HepG2 (cell line): ENCODE results near the gene SQSTM1. TPM values are rescaled to one million over a fixed set of nuclear protein-coding genes. Genes with fewer than 3 reads are reported as not detected.

Experiments used
- ELF3 ChIP-seq: IDR thresholded peaks from 2 replicates; pipeline ENCODE4 v1.6.1; 2016; ENCODE audit warnings: missing genetic modification reagents, missing compliant biosample characterization
- HHEX ChIP-seq: IDR thresholded peaks from 2 replicates; pipeline ENCODE4 v1.6.1; 2016; ENCODE audit warnings: control low read depth
- HIVEP1 ChIP-seq: sonication (generic); formaldehyde crosslinking; IDR thresholded peaks from 2 replicates; pipeline ENCODE4 v1.4.0; 2020; ENCODE audit warnings: mild to moderate bottlenecking, missing genetic modification reagents
- HOXA3 ChIP-seq: sonication (generic); formaldehyde crosslinking; IDR thresholded peaks from 2 replicates; pipeline ENCODE4 v1.5.0; 2020; ENCODE audit warnings: missing genetic modification reagents
- MBD4 ChIP-seq: IDR thresholded peaks from 2 replicates; pipeline ENCODE4 v1.6.1; 2012; ENCODE audit warnings: low read length, inconsistent platforms, borderline replicate concordance
- MEF2D ChIP-seq: sonication (generic); formaldehyde crosslinking; IDR thresholded peaks from 2 replicates; pipeline ENCODE4 v1.5.1; 2020; ENCODE audit warnings: mild to moderate bottlenecking, missing genetic modification reagents
- POGZ ChIP-seq: sonication (generic); formaldehyde crosslinking; IDR thresholded peaks from 2 replicates; pipeline ENCODE4 v1.4.0; 2020; ENCODE audit warnings: mild to moderate bottlenecking, missing genetic modification reagents
- PRPF4 ChIP-seq: fragments of 200-400 bp; formaldehyde crosslinking; IDR thresholded peaks from 2 replicates; pipeline ENCODE4 v1.6.1; 2016; ENCODE audit warnings: low read length, low read depth; ENCODE audit not compliant: poor library complexity, severe bottlenecking
- SUZ12 ChIP-seq: fragments of 150-350 bp; IDR thresholded peaks from 2 replicates; pipeline ENCODE4 v1.6.1; 2014; ENCODE audit warnings: low read depth, low read length
- ZNF558 ChIP-seq: sonication (generic); formaldehyde crosslinking; IDR thresholded peaks from 2 replicates; pipeline ENCODE4 v1.9.0; 2022; ENCODE audit warnings: mild to moderate bottlenecking, missing genetic modification reagents, borderline replicate concordance
- ZNF891 ChIP-seq: sonication (generic); formaldehyde crosslinking; IDR thresholded peaks from 2 replicates; pipeline ENCODE4 v1.5.0; 2020; ENCODE audit warnings: mild to moderate bottlenecking, missing genetic modification reagents
- ZSCAN25 ChIP-seq: sonication (generic); formaldehyde crosslinking; IDR thresholded peaks from 2 replicates; pipeline ENCODE4 v1.8.0; 2022; ENCODE audit warnings: mild to moderate bottlenecking, missing genetic modification reagents
- polyA plus RNA-seq, 8 experiments: library from polyadenylated mRNA; depleted of rRNA in 3 of 8; stranded (reverse) in 7 of 8; unstranded in 1 of 8; fragments of >200 nt; fragmentation: Illumina TruSeq in 4 of 8; extraction: Trizol in 4 of 8; gene quantifications; 2 replicates each; pipeline versions ENCODE4 v1.2.1 to v1.2.3, GENCODE V29; 2011 to 2016; ENCODE audit warnings: low read depth in 4 of 8, missing spikeins in 1 of 8, mixed read lengths in 1 of 8; ENCODE audit not compliant: insufficient read depth in 1 of 8
- total RNA-seq, 5 experiments: library from RNA; depleted of rRNA; stranded (reverse); fragments of >200 nt; fragmentation: Illumina TruSeq; extraction: Trizol; gene quantifications; 2 replicates each; pipeline ENCODE4 v1.2.3, GENCODE V29; 2016; ENCODE audit warnings: low read depth in 1 of 5
- TF ChIP-seq, protein P1 (sequence below): IDR thresholded peaks from 2 replicates; pipeline ENCODE4 v1.6.1; 2016
- TF ChIP-seq, protein P2 (sequence below): sonication (generic); formaldehyde crosslinking; IDR thresholded peaks from 2 replicates; pipeline ENCODE4 v1.5.1; 2020; ENCODE audit warnings: mild to moderate bottlenecking, missing genetic modification reagents, moderate library complexity
- TF ChIP-seq, protein P3 (sequence below): sonication (generic); formaldehyde crosslinking; IDR thresholded peaks from 2 replicates; pipeline ENCODE4 v1.4.0; 2020; ENCODE audit warnings: mild to moderate bottlenecking, missing genetic modification reagents
- TF ChIP-seq, protein P4 (sequence below): sonication (generic); formaldehyde crosslinking; IDR thresholded peaks from 2 replicates; pipeline ENCODE4 v1.4.0; 2020; ENCODE audit warnings: missing genetic modification reagents
- TF ChIP-seq, protein P5 (sequence below): sonication (generic); formaldehyde crosslinking; IDR thresholded peaks from 2 replicates; pipeline ENCODE4 v1.4.0; 2020; ENCODE audit warnings: missing genetic modification reagents, low read depth, mild to moderate bottlenecking, borderline replicate concordance
- TF ChIP-seq, protein P6 (sequence below): sonication (generic); formaldehyde crosslinking; IDR thresholded peaks from 2 replicates; pipeline ENCODE4 v1.5.0; 2020; ENCODE audit warnings: mild to moderate bottlenecking, missing genetic modification reagents

The SQSTM1 gene
- total and polyA plus RNA-seq, 2 of the 13 experiments (the other 11 are each of a cell fraction or from before 2014, with no cell fraction given) = 90.9 to 160 TPM

DNA sequence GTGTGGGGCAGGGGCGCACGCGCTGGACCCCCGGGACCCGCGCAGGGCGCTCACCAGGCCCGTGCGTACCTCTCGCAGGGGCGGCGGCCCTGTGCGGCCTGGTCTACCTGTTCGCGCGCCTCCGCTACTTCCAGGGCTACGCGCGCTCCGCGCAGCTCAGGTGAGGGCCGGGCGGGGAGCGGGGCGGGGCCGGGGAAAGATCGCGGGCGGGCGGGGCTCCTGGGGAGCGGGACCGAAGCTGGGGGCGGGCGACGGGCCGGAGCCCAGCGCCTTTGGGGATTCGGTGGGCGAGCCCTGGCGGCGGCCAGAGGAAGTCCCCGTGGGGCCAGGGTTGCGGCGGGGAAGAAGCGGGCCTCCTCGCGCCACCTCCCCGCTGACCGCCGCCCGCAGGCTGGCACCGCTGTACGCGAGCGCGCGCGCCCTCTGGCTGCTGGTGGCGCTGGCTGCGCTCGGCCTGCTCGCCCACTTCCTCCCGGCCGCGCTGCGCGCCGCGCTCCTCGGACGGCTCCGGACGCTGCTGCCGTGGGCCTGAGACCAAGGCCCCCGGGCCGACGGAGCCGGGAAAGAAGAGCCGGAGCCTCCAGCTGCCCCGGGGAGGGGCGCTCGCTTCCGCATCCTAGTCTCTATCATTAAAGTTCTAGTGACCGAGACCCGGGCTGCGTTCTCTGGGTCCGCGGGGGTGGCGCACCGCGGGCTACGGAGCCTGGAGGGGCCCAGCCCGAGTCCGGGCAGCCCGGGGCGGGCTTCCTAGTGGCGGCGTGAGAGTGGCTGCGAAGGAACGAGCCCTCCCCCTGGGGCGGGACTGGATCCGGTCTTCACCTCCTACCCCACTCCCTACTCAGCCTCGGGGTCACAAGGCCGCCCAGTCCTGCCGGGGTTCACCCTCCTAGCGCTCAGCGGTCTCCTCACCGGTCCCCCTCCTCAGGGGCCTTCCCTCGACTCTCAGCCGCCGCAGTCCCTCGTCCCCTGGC lies 24.6 kb upstream of the SQSTM1 start (continued):
- TF ChIP-seq, protein P1, sequence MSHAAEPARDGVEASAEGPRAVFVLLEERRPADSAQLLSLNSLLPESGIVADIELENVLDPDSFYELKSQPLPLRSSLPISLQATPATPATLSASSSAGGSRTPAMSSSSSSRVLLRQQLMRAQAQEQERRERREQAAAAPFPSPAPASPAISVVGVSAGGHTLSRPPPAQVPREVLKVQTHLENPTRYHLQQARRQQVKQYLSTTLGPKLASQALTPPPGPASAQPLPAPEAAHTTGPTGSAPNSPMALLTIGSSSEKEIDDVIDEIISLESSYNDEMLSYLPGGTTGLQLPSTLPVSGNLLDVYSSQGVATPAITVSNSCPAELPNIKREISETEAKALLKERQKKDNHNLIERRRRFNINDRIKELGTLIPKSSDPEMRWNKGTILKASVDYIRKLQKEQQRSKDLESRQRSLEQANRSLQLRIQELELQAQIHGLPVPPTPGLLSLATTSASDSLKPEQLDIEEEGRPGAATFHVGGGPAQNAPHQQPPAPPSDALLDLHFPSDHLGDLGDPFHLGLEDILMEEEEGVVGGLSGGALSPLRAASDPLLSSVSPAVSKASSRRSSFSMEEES (CRISPR knock-in tag) = no peak; the same call in 1 of the 2 replicates
- TF ChIP-seq, protein P2, sequence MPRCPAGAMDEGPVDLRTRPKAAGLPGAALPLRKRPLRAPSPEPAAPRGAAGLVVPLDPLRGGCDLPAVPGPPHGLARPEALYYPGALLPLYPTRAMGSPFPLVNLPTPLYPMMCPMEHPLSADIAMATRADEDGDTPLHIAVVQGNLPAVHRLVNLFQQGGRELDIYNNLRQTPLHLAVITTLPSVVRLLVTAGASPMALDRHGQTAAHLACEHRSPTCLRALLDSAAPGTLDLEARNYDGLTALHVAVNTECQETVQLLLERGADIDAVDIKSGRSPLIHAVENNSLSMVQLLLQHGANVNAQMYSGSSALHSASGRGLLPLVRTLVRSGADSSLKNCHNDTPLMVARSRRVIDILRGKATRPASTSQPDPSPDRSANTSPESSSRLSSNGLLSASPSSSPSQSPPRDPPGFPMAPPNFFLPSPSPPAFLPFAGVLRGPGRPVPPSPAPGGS (CRISPR knock-in tag) = no peak
- TF ChIP-seq MEF2D (CRISPR knock-in tag) (no peak), HHEX (CRISPR knock-in tag) (no peak), ZNF891 (CRISPR knock-in tag) (no peak), SUZ12 (no peak), ZNF558 (peak; percentile 69; the same call in 1 of the 2 replicates), ELF3 (peak; percentile 67), ZSCAN25 (CRISPR knock-in tag) (peak; percentile 71), PRPF4 (no peak), HIVEP1 (CRISPR knock-in tag) (0 out of 2 replicates have a peak, but pooled peaks have one; percentile 35), MBD4 (no peak), POGZ (CRISPR knock-in tag) (no peak), HOXA3 (peak; percentile 61)
- TF ChIP-seq, protein P3, sequence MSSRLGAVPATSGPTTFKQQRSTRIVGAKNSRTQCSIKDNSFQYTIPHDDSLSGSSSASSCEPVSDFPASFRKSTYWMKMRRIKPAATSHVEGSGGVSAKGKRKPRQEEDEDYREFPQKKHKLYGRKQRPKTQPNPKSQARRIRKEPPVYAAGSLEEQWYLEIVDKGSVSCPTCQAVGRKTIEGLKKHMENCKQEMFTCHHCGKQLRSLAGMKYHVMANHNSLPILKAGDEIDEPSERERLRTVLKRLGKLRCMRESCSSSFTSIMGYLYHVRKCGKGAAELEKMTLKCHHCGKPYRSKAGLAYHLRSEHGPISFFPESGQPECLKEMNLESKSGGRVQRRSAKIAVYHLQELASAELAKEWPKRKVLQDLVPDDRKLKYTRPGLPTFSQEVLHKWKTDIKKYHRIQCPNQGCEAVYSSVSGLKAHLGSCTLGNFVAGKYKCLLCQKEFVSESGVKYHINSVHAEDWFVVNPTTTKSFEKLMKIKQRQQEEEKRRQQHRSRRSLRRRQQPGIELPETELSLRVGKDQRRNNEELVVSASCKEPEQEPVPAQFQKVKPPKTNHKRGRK (CRISPR knock-in tag) = no peak
- TF ChIP-seq, protein P4, sequence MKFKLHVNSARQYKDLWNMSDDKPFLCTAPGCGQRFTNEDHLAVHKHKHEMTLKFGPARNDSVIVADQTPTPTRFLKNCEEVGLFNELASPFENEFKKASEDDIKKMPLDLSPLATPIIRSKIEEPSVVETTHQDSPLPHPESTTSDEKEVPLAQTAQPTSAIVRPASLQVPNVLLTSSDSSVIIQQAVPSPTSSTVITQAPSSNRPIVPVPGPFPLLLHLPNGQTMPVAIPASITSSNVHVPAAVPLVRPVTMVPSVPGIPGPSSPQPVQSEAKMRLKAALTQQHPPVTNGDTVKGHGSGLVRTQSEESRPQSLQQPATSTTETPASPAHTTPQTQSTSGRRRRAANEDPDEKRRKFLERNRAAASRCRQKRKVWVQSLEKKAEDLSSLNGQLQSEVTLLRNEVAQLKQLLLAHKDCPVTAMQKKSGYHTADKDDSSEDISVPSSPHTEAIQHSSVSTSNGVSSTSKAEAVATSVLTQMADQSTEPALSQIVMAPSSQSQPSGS (CRISPR knock-in tag) = peak; percentile 23; the same call in 1 of the 2 replicates
- TF ChIP-seq, protein P5, sequence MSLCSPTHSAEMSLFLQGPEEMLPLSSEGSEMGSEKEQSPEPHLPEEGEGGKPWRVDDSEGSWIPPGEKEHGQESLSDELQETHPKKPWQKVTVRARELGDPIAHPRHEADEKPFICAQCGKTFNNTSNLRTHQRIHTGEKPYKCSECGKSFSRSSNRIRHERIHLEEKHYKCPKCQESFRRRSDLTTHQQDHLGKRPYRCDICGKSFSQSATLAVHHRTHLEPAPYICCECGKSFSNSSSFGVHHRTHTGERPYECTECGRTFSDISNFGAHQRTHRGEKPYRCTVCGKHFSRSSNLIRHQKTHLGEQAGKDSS = 0 out of 2 replicates have a peak, but pooled peaks have one; percentile 25
- TF ChIP-seq, protein P6, sequence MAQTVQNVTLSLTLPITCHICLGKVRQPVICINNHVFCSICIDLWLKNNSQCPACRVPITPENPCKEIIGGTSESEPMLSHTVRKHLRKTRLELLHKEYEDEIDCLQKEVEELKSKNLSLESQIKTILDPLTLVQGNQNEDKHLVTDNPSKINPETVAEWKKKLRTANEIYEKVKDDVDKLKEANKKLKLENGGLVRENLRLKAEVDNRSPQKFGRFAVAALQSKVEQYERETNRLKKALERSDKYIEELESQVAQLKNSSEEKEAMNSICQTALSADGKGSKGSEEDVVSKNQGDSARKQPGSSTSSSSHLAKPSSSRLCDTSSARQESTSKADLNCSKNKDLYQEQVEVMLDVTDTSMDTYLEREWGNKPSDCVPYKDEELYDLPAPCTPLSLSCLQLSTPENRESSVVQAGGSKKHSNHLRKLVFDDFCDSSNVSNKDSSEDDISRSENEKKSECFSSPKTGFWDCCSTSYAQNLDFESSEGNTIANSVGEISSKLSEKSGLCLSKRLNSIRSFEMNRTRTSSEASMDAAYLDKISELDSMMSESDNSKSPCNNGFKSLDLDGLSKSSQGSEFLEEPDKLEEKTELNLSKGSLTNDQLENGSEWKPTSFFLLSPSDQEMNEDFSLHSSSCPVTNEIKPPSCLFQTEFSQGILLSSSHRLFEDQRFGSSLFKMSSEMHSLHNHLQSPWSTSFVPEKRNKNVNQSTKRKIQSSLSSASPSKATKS (CRISPR knock-in tag) = no peak
